Adrenal gland (tissue), 12 donors: ENCODE measurements around the gene SUMO4. TPM values are rescaled to one million over a fixed set of nuclear protein-coding genes. Genes with fewer than 3 reads are reported as not detected.

ENCODE experiments used
- DNase-seq, 7 donors: peaks; one replicate each; pipeline ENCODE4 v3.0.0-alpha.2; 2019 to 2020
- H3K27ac ChIP-seq, 5 donors: fragments of 200-600 bp; sonication (generic) in 4 of 5; 1 replicate in 3 of 5; 2 replicates in 2 of 5; pipeline versions ENCODE4 v1.5.1 to v1.8.0; 2016 to 2020; ENCODE audit warnings: mild to moderate bottlenecking in 1 of 5
- H3K27me3 ChIP-seq: fragments of 200-600 bp; 2 replicates; pipeline ENCODE4 v1.8.0; 2021
- H3K36me3 ChIP-seq, 2 donors: fragments of 200-600 bp; replicated peaks in 1 of 2; 1 replicate in 1 of 2; 2 replicates in 1 of 2; pipeline versions ENCODE4 v1.5.1 to v1.8.0; 2018 to 2022
- H3K4me1 ChIP-seq, 2 donors: fragments of 200-600 bp; replicated peaks in 1 of 2; 1 replicate in 1 of 2; 2 replicates in 1 of 2; pipeline versions ENCODE4 v1.5.1 to v1.8.0; 2018 to 2021
- H3K4me3 ChIP-seq, 4 donors: fragments of 200-600 bp; sonication (generic) in 3 of 4; one replicate each; pipeline ENCODE4 v1.5.1; 2016 to 2018
- H3K9me3 ChIP-seq, 3 donors: fragments of 200-600 bp; sonication (generic) in 1 of 3; replicated peaks in 1 of 3; 1 replicate in 2 of 3; 2 replicates in 1 of 3; pipeline versions ENCODE4 v1.5.1 to v1.8.0; 2016 to 2021
- CTCF ChIP-seq, 6 experiments: fragments of 450-650 bp in 4 of 6; fragments of 200-600 bp in 2 of 6; sonication (generic) in 1 of 6; IDR thresholded peaks; 1 replicate in 5 of 6; 2 replicates in 1 of 6; pipeline versions ENCODE4 v1.5.1 to v1.8.0; 2016 to 2021; ENCODE audit warnings: antibody characterized with exemption in 6 of 6, mild to moderate bottlenecking in 2 of 6, moderate library complexity in 1 of 6
- POLR2A ChIP-seq, 2 donors: fragments of 450-650 bp; IDR thresholded peaks; one replicate each; pipeline ENCODE4 v1.6.1; 2017; ENCODE audit warnings: antibody characterized with exemption in 2 of 2, mild to moderate bottlenecking in 2 of 2, moderate library complexity in 1 of 2
- WGBS, 4 donors: extraction: QIAGEN DNeasy Blood & Tissue Kit in 2 of 4; methylation state at CpG; one replicate each; pipeline versions ENCODE4 v1.1.5 to v1.1.7; 2013 to 2017; 5-methylcytosine and 5-hydroxymethylcytosine counted together
- intact Hi-C, 2 donors: fragments of 100-400 bp; cut with DNase I; formaldehyde crosslinking; loops; one replicate each; pipeline versions ENCODE4 v1.14.1 to v1.15.0; 2022 to 2023
- polyA plus RNA-seq, 3 donors: library from polyadenylated mRNA; stranded (reverse); fragments of 200-250 nt in 2 of 3; fragments of 350-450 nt in 1 of 3; fragmentation: Illumina TruSeq in 1 of 3; extraction: RNeasy Lipid Tissue Mini Kit (QIAGEN cat#74804) in 1 of 3; gene quantifications; one replicate each; pipeline ENCODE4 v1.2.3, GENCODE V29; 2013 to 2014
- total RNA-seq, 9 donors: library from RNA; depleted of rRNA in 4 of 9; stranded (reverse); fragments of >200 nt in 4 of 9; fragments of 120-200 nt in 1 of 9; fragmentation: NEBNext Ultra II Directional in 1 of 9; extraction: Animal tissue kit (Norgen Biotek cat#: 25700) in 1 of 9; gene quantifications; one replicate each; pipeline versions ENCODE4 v1.1.0 to v1.2.4, GENCODE V29; 2013 to 2023
- donor health status: healthy with polysubstance abuse.
- donor health status: Bipolar disorder and iron deficiency.
- donor health status: DM: yes; HTN: yes; CAD: no.
- donor health status: DM: no; HTN: no; CAD: no.
- donor health status: DM: no; HTN: no; CAD: no.
- donor health status: DM: yes; HTN: yes; CAD: no.

SUMO4 gene
- total and polyA plus RNA-seq, 12 donors, result 0.18 to 3.4 (median 1.8) TPM; not detected in 4

- peaks cover 0 to 15% of the 10 kb centered on the region in 2 donors for H3K4me1 ChIP-seq
- no peak for DNase-seq
- TF ChIP-seq CTCF (IDR thresholded peaks at IDR 0.05) (no peak), POLR2A (IDR thresholded peaks at IDR 0.05) (no peak)
- no peaks in the 10 kb centered on the region for H3K36me3 ChIP-seq
- H3K4me3 ChIP-seq, result no peak overlapping the region
- no peaks in the 10 kb centered on the region for H3K9me3 ChIP-seq
- intact Hi-C loops, result no loop called here
- 49 to 97% (median 79%) methylated on average over 2 of the region's 2 CpGs for WGBS, 4 donors
- H3K27ac ChIP-seq, result no peak overlapping the region
- H3K27me3 ChIP-seq, result no peaks in the 10 kb centered on the region
Measured at GRCh38 chr6:149372062-149372461, 28.0 kb upstream of the SUMO4 start.

DNA sequence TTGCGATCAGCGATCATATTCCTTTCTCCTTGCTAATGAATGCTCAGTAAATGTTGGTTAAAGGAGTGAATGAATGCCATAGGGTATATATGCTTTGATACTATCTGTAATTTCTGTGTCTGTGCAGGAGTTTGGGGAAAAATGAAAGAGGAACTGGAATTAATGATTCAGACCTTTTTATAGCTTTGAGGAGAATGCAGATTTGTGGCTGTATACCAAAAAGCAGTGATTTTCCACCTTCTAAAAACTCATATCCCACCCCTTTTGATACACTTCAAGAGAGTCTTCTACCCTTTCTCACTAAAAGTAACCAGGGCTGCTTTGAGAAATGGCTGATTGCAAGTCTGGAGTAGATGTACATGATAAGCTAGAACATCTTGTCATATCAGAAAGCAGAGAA, 26.6 kb upstream of the SUMO4 start:
- peaks cover 0 to 6% of the 10 kb centered on the region in 2 donors for H3K36me3 ChIP-seq
- no peak overlapping the region for H3K4me3 ChIP-seq
- TF ChIP-seq CTCF (IDR thresholded peaks at IDR 0.05), result no peak
- no peak for DNase-seq
- peaks cover 0 to 15% of the 10 kb centered on the region in 2 donors for H3K4me1 ChIP-seq
- intact Hi-C loops, result no loop called here
- no peaks in the 10 kb centered on the region for H3K27me3 ChIP-seq
- H3K9me3 ChIP-seq, result no peaks in the 10 kb centered on the region
- WGBS, 4 donors, result 93 to 99% (median 96%) methylated on average over 2 of the region's 2 CpGs
- no peak overlapping the region for H3K27ac ChIP-seq

DNA sequence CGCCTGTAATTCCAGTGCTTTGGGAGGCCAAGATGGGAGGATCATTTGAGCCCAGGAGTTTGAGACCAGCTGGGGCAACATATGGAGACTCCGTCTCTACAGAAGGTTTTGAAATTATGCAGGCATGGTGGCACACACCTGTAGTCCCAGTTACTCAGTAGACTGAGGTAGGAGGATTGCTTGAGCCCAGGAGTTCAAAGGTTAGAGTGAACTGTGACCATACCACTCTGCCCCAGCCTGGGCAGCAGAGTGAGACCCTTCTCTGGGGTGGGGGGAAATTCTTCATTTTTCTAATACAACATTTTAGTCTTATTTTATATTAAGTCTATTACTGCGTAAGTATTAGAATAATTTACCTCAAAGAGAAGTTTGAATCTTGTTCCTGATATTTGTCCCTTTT, 20.1 kb upstream of the SUMO4 start:
- 93 to 100% (median 98%) methylated on average over 2 to 3 of the region's 3 CpGs for WGBS, 4 donors
- no peak overlapping the region for H3K27ac ChIP-seq
- intact Hi-C loops, result no loop called here
- H3K4me1 ChIP-seq, result peaks cover 0 to 4% of the 10 kb centered on the region in 2 donors
- no peak overlapping the region for H3K4me3 ChIP-seq
- no peak for DNase-seq
- no peaks in the 10 kb centered on the region for H3K27me3 ChIP-seq
- no peaks in the 10 kb centered on the region for H3K9me3 ChIP-seq
- peaks cover 0 to 22% of the 10 kb centered on the region in 2 donors for H3K36me3 ChIP-seq
- TF ChIP-seq POLR2A (IDR thresholded peaks at IDR 0.05), result no peak
- TF ChIP-seq CTCF (IDR thresholded peaks at IDR 0.05), result no peak

- Histone ChIP-seq H3K9me3 (no peaks in the 10 kb centered on the region), H3K27ac (no peak overlapping the region), H3K4me3 (no peak overlapping the region), H3K4me1 (peaks cover 0 to 4% of the 10 kb centered on the region in 2 donors), H3K36me3 (peaks cover 0 to 22% of the 10 kb centered on the region in 2 donors), H3K27me3 (no peaks in the 10 kb centered on the region)
- TF ChIP-seq POLR2A (IDR thresholded peaks at IDR 0.05) (no peak), CTCF (IDR thresholded peaks at IDR 0.05) (no peak)
- intact Hi-C loops, result no loop called here
- DNase-seq, result no peak
Measured at GRCh38 chr6:149380523-149380922, 19.5 kb upstream of the SUMO4 start.
